Measurements from ENCODE around the gene DDTL.
"Not testable (repeated sequence)": the region's sequence is repeated elsewhere in the genome, so short reads cannot be mapped to it uniquely, and the experiment has no call there.

The DDTL gene

DNA sequence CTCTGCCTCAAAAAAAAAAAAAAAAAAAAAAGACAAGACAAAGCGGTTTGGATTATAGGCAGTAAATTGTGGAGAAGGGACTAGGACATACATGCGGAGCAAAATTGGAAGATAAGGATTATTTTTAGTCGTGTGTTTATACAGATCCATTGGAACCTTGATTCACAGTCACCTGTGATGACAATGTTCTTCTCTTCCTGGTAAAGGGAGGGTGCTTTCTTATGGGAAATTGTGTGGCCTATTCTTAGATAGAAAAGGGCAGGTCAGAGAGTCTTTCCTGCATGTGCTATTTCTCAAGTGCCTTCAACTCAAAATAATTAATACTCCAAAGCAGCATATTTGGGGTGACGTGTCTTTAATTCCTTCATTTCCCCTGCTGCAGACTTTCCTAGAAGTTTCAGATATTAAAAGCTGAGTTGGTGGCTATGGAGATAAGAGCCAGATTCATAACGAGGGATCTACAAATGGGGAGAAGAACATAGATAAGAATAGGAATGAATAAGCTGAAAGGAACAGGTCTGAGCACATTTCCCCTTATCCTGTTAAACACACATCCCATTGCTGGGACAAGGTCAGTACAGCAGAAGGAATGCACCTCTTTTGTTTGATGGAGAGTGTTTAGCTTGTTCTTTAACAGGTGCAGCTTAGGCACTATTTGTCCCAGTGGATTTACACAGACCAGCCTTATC lies 28.2 kb upstream of the DDTL start:
- Histone ChIP-seq H3K18ac (ENCODE audit: low read length) (no peak overlapping the region), H3K56ac (ENCODE audit: low read length) (no peak overlapping the region), H3K79me1 (ENCODE audit: low read length) (no peaks in the 10 kb centered on the region), H3K4me3 (ENCODE audit: low read length) (no peak overlapping the region), H2BK15ac (replicated peaks; ENCODE audit: low read depth) (no peak overlapping the region), H3K4me1 (ENCODE audit: control insufficient read depth, low read depth, low read length) (no peaks in the 10 kb centered on the region), H3K9ac (ENCODE audit: low read length) (no peak overlapping the region), H4K8ac (ENCODE audit: low read depth, low read length) (no peak overlapping the region), H2BK120ac (ENCODE audit: low read depth, low read length) (no peak overlapping the region), H2AK5ac (ENCODE audit: low read length) (no peak overlapping the region), H3K4me2 (ENCODE audit: low read length) (no peak overlapping the region), H3K23ac (ENCODE audit: low read length) (no peak overlapping the region), H3K27ac (ENCODE audit: low read depth, low read length) (no peak overlapping the region), H3K27me3 (ENCODE audit: insufficient read depth, low read length, poor library complexity) (no peaks in the 10 kb centered on the region), H3K79me2 (ENCODE audit: control insufficient read depth, insufficient read depth, low read length) (no peaks in the 10 kb centered on the region), H3K36me3 (ENCODE audit: control insufficient read depth, insufficient read depth, low read length) (no peaks in the 10 kb centered on the region), H4K5ac (ENCODE audit: low read length) (no peak overlapping the region), H2BK5ac (ENCODE audit: low read length) (no peak overlapping the region), H3K4ac (ENCODE audit: low read depth, low read length) (no peak overlapping the region)
- WGBS (ENCODE audit: extremely low coverage, insufficient coverage, low lambda C conversion rate): 100% methylated on average over 2 of the region's 5 CpGs
- DNase-seq: no peak

DNA sequence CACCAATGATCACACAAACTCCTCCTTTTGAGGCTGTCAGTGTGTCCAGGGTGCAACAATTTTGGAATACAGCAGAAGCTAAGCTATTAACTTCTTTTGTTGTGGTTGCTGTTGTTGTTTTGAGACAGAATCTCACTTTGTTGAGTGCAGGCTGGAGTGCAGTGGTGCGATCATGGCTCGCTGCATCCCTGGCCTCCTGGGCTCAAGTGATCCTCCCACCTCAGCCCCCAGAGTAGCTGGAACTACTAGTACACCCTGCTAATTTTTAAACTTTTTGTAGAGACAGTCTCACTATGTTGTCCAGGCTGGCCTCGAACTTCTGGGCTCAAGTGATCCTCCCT lies 27.7 kb upstream of the DDTL start:
- H3K18ac ChIP-seq (ENCODE audit: low read length): no peak overlapping the region
- H3K23ac ChIP-seq (ENCODE audit: low read length): no peak overlapping the region
- H3K4ac ChIP-seq (ENCODE audit: low read depth, low read length): no peak overlapping the region
- H4K8ac ChIP-seq (ENCODE audit: low read depth, low read length): no peak overlapping the region
- H2BK5ac ChIP-seq (ENCODE audit: low read length): no peak overlapping the region
- H3K27ac ChIP-seq (ENCODE audit: low read depth, low read length): no peak overlapping the region
- H4K5ac ChIP-seq (ENCODE audit: low read length): no peak overlapping the region
- no peak overlapping the region for H3K56ac ChIP-seq (ENCODE audit: low read length)
- no peaks in the 10 kb centered on the region for H3K36me3 ChIP-seq (ENCODE audit: control insufficient read depth, insufficient read depth, low read length)
- WGBS (ENCODE audit: extremely low coverage, insufficient coverage, low lambda C conversion rate): no CpG with 5 or more reads among the region's 3 CpGs
- H3K4me2 ChIP-seq (ENCODE audit: low read length): no peak overlapping the region
- no peaks in the 10 kb centered on the region for H3K4me1 ChIP-seq (ENCODE audit: control insufficient read depth, low read depth, low read length)
- H2BK120ac ChIP-seq (ENCODE audit: low read depth, low read length): no peak overlapping the region
- no peaks in the 10 kb centered on the region for H3K79me2 ChIP-seq (ENCODE audit: control insufficient read depth, insufficient read depth, low read length)
- DNase-seq: no peak
- H3K9ac ChIP-seq (ENCODE audit: low read length): no peak overlapping the region
- no peaks in the 10 kb centered on the region for H3K27me3 ChIP-seq (ENCODE audit: insufficient read depth, low read length, poor library complexity)
- no peaks in the 10 kb centered on the region for H3K79me1 ChIP-seq (ENCODE audit: low read length)
- H2BK15ac ChIP-seq (replicated peaks; ENCODE audit: low read depth): no peak overlapping the region
- no peak overlapping the region for H2AK5ac ChIP-seq (ENCODE audit: low read length)
- H3K4me3 ChIP-seq (ENCODE audit: low read length): no peak overlapping the region

DNA sequence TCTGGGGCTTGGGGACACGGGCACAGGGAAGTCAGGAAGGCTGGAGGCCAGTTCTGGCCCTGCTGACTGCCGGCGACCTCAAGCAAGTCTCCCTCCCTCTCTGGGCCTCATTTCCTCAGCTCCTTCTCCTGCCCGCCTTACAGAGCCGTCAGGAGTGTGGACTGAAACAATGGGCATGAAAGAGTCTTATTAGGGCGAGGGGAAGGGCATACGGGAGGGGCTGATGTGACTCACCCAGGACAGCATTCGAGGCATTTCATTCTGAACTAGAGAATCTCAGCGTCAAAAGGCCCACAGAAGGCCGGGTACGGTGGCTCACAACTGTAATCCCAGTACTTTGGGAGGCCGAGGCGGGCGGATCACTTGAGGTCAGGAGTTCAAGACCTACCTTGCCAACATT lies 26.5 kb upstream of the DDTL start:
- H3K9ac ChIP-seq (ENCODE audit: low read length); H3K56ac ChIP-seq (ENCODE audit: low read length); H3K27ac ChIP-seq (ENCODE audit: low read depth, low read length); H3K4me2 ChIP-seq (ENCODE audit: low read length); H4K8ac ChIP-seq (ENCODE audit: low read depth, low read length); DNase-seq; H2BK5ac ChIP-seq (ENCODE audit: low read length); H2BK120ac ChIP-seq (ENCODE audit: low read depth, low read length); H3K79me2 ChIP-seq (ENCODE audit: control insufficient read depth, insufficient read depth, low read length); H3K23ac ChIP-seq (ENCODE audit: low read length); H2AK5ac ChIP-seq (ENCODE audit: low read length); H3K4ac ChIP-seq (ENCODE audit: low read depth, low read length); H3K36me3 ChIP-seq (ENCODE audit: control insufficient read depth, insufficient read depth, low read length); H3K18ac ChIP-seq (ENCODE audit: low read length); H3K4me1 ChIP-seq (ENCODE audit: control insufficient read depth, low read depth, low read length); H3K4me3 ChIP-seq (ENCODE audit: low read length); H3K27me3 ChIP-seq (ENCODE audit: insufficient read depth, low read length, poor library complexity); H3K79me1 ChIP-seq (ENCODE audit: low read length); H2BK15ac ChIP-seq (replicated peaks; ENCODE audit: low read depth); H4K5ac ChIP-seq (ENCODE audit: low read length): not testable (repeated sequence)
- WGBS (ENCODE audit: extremely low coverage, insufficient coverage, low lambda C conversion rate): no CpG with 5 or more reads among the region's 14 CpGs

DNA sequence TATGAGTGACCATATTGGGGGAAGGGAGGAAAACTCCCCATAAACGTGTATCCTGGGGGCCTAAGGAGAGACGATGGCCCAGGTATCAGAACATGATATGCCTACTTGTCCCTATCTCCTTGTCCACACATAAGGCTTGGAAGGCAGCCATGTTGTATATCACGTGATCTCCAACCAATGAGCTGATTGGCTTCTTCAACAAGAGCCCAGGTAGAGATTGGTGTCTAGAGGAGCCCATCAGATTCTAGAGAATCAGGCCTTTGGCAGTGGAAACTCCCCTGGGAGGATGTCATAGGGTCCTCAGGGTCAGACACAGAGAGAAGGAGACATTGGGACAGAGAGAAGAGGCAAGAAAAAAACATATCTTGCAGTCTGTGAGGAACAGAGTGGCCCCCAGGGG lies 19.3 kb upstream of the DDTL start:
- not testable (repeated sequence) for H3K23ac ChIP-seq (ENCODE audit: low read length); H3K27ac ChIP-seq (ENCODE audit: low read depth, low read length); H3K4me1 ChIP-seq (ENCODE audit: control insufficient read depth, low read depth, low read length); H3K18ac ChIP-seq (ENCODE audit: low read length); H3K27me3 ChIP-seq (ENCODE audit: insufficient read depth, low read length, poor library complexity); H2AK5ac ChIP-seq (ENCODE audit: low read length); H2BK15ac ChIP-seq (replicated peaks; ENCODE audit: low read depth); H3K9ac ChIP-seq (ENCODE audit: low read length); H2BK120ac ChIP-seq (ENCODE audit: low read depth, low read length); H3K79me2 ChIP-seq (ENCODE audit: control insufficient read depth, insufficient read depth, low read length); H3K36me3 ChIP-seq (ENCODE audit: control insufficient read depth, insufficient read depth, low read length); H3K4ac ChIP-seq (ENCODE audit: low read depth, low read length); H4K8ac ChIP-seq (ENCODE audit: low read depth, low read length); H3K79me1 ChIP-seq (ENCODE audit: low read length); H3K4me2 ChIP-seq (ENCODE audit: low read length); H3K4me3 ChIP-seq (ENCODE audit: low read length); H3K56ac ChIP-seq (ENCODE audit: low read length); DNase-seq; H4K5ac ChIP-seq (ENCODE audit: low read length); H2BK5ac ChIP-seq (ENCODE audit: low read length)
- WGBS (ENCODE audit: extremely low coverage, insufficient coverage, low lambda C conversion rate): no CpG with 5 or more reads among the region's 3 CpGs

DNA sequence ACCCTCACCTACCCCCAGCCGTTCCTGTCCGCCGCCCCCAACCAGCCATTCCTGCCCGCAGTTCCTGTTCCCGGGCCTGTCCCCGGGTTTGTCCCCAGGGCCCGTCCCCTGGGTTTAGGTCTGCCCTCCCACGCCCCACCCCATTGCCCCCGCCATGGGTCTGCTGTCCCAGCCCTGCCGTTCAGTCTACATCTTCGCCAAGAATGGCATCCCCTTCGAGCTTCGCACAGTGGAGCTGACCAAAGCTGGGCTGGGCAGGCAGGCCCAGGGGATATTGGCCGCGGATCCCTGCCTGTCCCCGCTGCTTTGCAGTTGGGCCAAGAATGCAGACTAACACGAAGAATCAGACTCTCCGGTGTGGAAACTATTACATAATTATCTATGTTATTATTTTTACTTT lies 16.9 kb upstream of the DDTL start:
- not testable (repeated sequence) for H3K4me1 ChIP-seq (ENCODE audit: control insufficient read depth, low read depth, low read length); H4K5ac ChIP-seq (ENCODE audit: low read length); H3K4ac ChIP-seq (ENCODE audit: low read depth, low read length); H3K4me3 ChIP-seq (ENCODE audit: low read length); H3K23ac ChIP-seq (ENCODE audit: low read length); H3K79me2 ChIP-seq (ENCODE audit: control insufficient read depth, insufficient read depth, low read length); H3K27ac ChIP-seq (ENCODE audit: low read depth, low read length); H3K56ac ChIP-seq (ENCODE audit: low read length); H3K4me2 ChIP-seq (ENCODE audit: low read length); H4K8ac ChIP-seq (ENCODE audit: low read depth, low read length); H3K36me3 ChIP-seq (ENCODE audit: control insufficient read depth, insufficient read depth, low read length); H3K18ac ChIP-seq (ENCODE audit: low read length); H3K9ac ChIP-seq (ENCODE audit: low read length); H3K79me1 ChIP-seq (ENCODE audit: low read length); H2BK5ac ChIP-seq (ENCODE audit: low read length); H2AK5ac ChIP-seq (ENCODE audit: low read length); H2BK15ac ChIP-seq (replicated peaks; ENCODE audit: low read depth); DNase-seq; H2BK120ac ChIP-seq (ENCODE audit: low read depth, low read length); H3K27me3 ChIP-seq (ENCODE audit: insufficient read depth, low read length, poor library complexity)
- WGBS (ENCODE audit: extremely low coverage, insufficient coverage, low lambda C conversion rate): no CpG with 5 or more reads among the region's 18 CpGs

DNA sequence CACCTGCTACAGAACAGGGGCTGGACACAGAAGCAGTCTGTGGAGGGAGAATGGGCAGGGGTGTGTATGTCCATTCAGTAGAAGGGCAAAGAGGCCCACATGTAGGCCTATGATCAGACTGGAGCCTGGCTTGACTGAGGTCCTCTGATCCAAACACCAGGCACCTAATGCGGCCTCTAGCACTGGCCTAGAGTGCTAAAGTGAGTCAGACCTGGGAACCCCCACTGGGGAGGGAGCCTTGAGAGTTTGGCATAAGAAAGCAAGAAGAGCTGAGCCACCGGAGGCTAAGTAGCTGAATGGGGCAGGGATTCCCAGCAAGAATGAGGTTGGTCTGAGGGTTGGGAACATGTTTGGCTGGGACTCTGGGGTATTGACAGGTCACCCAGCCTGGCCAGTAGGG lies 15.3 kb upstream of the DDTL start:
- H2BK120ac ChIP-seq (ENCODE audit: low read depth, low read length); H2AK5ac ChIP-seq (ENCODE audit: low read length); H3K79me2 ChIP-seq (ENCODE audit: control insufficient read depth, insufficient read depth, low read length); H3K4me3 ChIP-seq (ENCODE audit: low read length); H3K9ac ChIP-seq (ENCODE audit: low read length); H2BK5ac ChIP-seq (ENCODE audit: low read length); H3K23ac ChIP-seq (ENCODE audit: low read length); H4K5ac ChIP-seq (ENCODE audit: low read length); H3K27ac ChIP-seq (ENCODE audit: low read depth, low read length); H3K4me1 ChIP-seq (ENCODE audit: control insufficient read depth, low read depth, low read length); H4K8ac ChIP-seq (ENCODE audit: low read depth, low read length); H3K36me3 ChIP-seq (ENCODE audit: control insufficient read depth, insufficient read depth, low read length); H3K18ac ChIP-seq (ENCODE audit: low read length); H3K79me1 ChIP-seq (ENCODE audit: low read length); H3K4ac ChIP-seq (ENCODE audit: low read depth, low read length); H3K56ac ChIP-seq (ENCODE audit: low read length); H3K27me3 ChIP-seq (ENCODE audit: insufficient read depth, low read length, poor library complexity); H3K4me2 ChIP-seq (ENCODE audit: low read length); H2BK15ac ChIP-seq (replicated peaks; ENCODE audit: low read depth): not testable (repeated sequence)
- peak; percentile 22 for DNase-seq
- WGBS (ENCODE audit: extremely low coverage, insufficient coverage, low lambda C conversion rate): no CpG with 5 or more reads among the region's 2 CpGs

Data from mesendoderm (in vitro differentiated cells).